Nephron (organoid): ENCODE data around the gene CPB1.

Source experiments
- H3K27ac Mint-ChIP-seq, 3 experiments: 2 replicates each; pipeline ENCODE4 v1.8.0; 2020; ENCODE audit warnings: mixed read lengths in 3 of 3, mild to moderate bottlenecking in 2 of 3, moderate library complexity in 1 of 3
- H3K27me3 Mint-ChIP-seq: 2 replicates; pipeline ENCODE4 v1.8.0; 2021; ENCODE audit warnings: low read depth, mild to moderate bottlenecking, moderate library complexity, mixed read lengths
- H3K36me3 Mint-ChIP-seq: 2 replicates; pipeline ENCODE4 v1.8.0; 2020; ENCODE audit warnings: low read depth, mixed read lengths
- H3K4me1 Mint-ChIP-seq: 2 replicates; pipeline ENCODE4 v1.8.0; 2020; ENCODE audit warnings: mixed read lengths
- H3K4me3 Mint-ChIP-seq, 3 experiments: 2 replicates each; pipeline ENCODE4 v1.8.0; 2020; ENCODE audit warnings: mild to moderate bottlenecking in 3 of 3, mixed read lengths in 3 of 3, moderate library complexity in 2 of 3
- H3K9me3 Mint-ChIP-seq: 2 replicates; pipeline ENCODE4 v1.8.0; 2020; ENCODE audit warnings: mixed read lengths
- CTCF ChIP-seq, 3 experiments: fragments of 200-600 bp; sonication (generic); IDR thresholded peaks; one replicate each; pipeline ENCODE4 v1.5.0; 2021; ENCODE audit warnings: antibody characterized with exemption in 3 of 3; ENCODE audit not compliant: unreplicated experiment in 3 of 3

The CPB1 gene

GRCh38 chr3:148865049-148865448 is 37.4 kb downstream of the CPB1 start, which contains the start of gene CPA3:
CPA3 (plus strand) TSS chr3:148865296; CDS start chr3:148865308, 12 bp downstream.
- Mint-ChIP-seq H3K9me3 (no peaks in the 10 kb centered on the region), H3K4me3 (no peak within 1 kb of the TSS), H3K36me3 (no peaks in the 10 kb centered on the region), H3K27me3 (peaks cover 4% of the 10 kb centered on the region), H3K4me1 (no peaks in the 10 kb centered on the region), H3K27ac (no peak within 1 kb of the TSS)
- TF ChIP-seq CTCF (IDR thresholded peaks at IDR 0.05; ENCODE audit: unreplicated experiment in 3 of 3), result no peak

GRCh38 chr3:148866261-148866660 is 38.6 kb downstream of the CPB1 start:
- no peaks in the 10 kb centered on the region for H3K36me3 Mint-ChIP-seq
- no peak overlapping the region for H3K4me3 Mint-ChIP-seq
- no peaks in the 10 kb centered on the region for H3K4me1 Mint-ChIP-seq

GRCh38 chr3:148873270-148873927 is 45.8 kb downstream of the CPB1 start:
- H3K27me3 Mint-ChIP-seq, result no peaks in the 10 kb centered on the region

More at GRCh38 chr3:148866261-148866660, 38.6 kb downstream of the CPB1 start:
- no peaks in the 10 kb centered on the region for H3K9me3 Mint-ChIP-seq
- H3K27me3 Mint-ChIP-seq, result no peaks in the 10 kb centered on the region
- no peak overlapping the region for H3K27ac Mint-ChIP-seq
- TF ChIP-seq CTCF (IDR thresholded peaks at IDR 0.05; ENCODE audit: unreplicated experiment in 3 of 3), result no peak

GRCh38 chr3:148873977-148874376 is 46.4 kb downstream of the CPB1 start:
- Mint-ChIP-seq H3K27ac (no peak overlapping the region), H3K36me3 (no peaks in the 10 kb centered on the region), H3K4me3 (no peak overlapping the region), H3K27me3 (no peaks in the 10 kb centered on the region), H3K4me1 (no peaks in the 10 kb centered on the region), H3K9me3 (no peaks in the 10 kb centered on the region)
- no peak for TF ChIP-seq CTCF (IDR thresholded peaks at IDR 0.05; ENCODE audit: unreplicated experiment in 3 of 3)

More at GRCh38 chr3:148873270-148873927, 45.8 kb downstream of the CPB1 start:
- Mint-ChIP-seq H3K9me3 (no peaks in the 10 kb centered on the region), H3K4me3 (no peak overlapping the region), H3K4me1 (no peaks in the 10 kb centered on the region), H3K27ac (no peak overlapping the region), H3K36me3 (no peaks in the 10 kb centered on the region)
- TF ChIP-seq CTCF (IDR thresholded peaks at IDR 0.05; ENCODE audit: unreplicated experiment in 3 of 3), result no peak

GRCh38 chr3:148878095-148878494 is 50.5 kb downstream of the CPB1 start:
- no peak overlapping the region for H3K27ac Mint-ChIP-seq
- no peaks in the 10 kb centered on the region for H3K4me1 Mint-ChIP-seq
- no peak for TF ChIP-seq CTCF (IDR thresholded peaks at IDR 0.05; ENCODE audit: unreplicated experiment in 3 of 3)
- H3K9me3 Mint-ChIP-seq, result no peaks in the 10 kb centered on the region
- H3K36me3 Mint-ChIP-seq, result no peaks in the 10 kb centered on the region
- no peaks in the 10 kb centered on the region for H3K27me3 Mint-ChIP-seq
- no peak overlapping the region for H3K4me3 Mint-ChIP-seq

GRCh38 chr3:148879256-148879655 is 51.6 kb downstream of the CPB1 start:
- Mint-ChIP-seq H3K4me3 (no peak overlapping the region), H3K36me3 (no peaks in the 10 kb centered on the region), H3K27me3 (no peaks in the 10 kb centered on the region), H3K27ac (no peak overlapping the region), H3K9me3 (no peaks in the 10 kb centered on the region), H3K4me1 (no peaks in the 10 kb centered on the region)
- no peak for TF ChIP-seq CTCF (IDR thresholded peaks at IDR 0.05; ENCODE audit: unreplicated experiment in 3 of 3)
